HPDE6-E6E7 (cell line): ENCODE measurements around the gene LCN1.

ENCODE experiments used
- DNase-seq: peaks from one replicate; pipeline ENCODE4 v3.0.0; 2011; ENCODE audit warnings: missing footprints; ENCODE audit errors: extremely low spot score

LCN1 gene

GRCh38 chr9:135520916-135521607 is at the start of gene LCN1:
Gene LCN1, plus strand, starts transcription at chr9:135521440. Its CDS starts 58 bp downstream, at chr9:135521498.
- no peak for DNase-seq

GRCh38 chr9:135471791-135472640 is 49.2 kb upstream of the LCN1 start:
- DNase-seq: no peak

DNA sequence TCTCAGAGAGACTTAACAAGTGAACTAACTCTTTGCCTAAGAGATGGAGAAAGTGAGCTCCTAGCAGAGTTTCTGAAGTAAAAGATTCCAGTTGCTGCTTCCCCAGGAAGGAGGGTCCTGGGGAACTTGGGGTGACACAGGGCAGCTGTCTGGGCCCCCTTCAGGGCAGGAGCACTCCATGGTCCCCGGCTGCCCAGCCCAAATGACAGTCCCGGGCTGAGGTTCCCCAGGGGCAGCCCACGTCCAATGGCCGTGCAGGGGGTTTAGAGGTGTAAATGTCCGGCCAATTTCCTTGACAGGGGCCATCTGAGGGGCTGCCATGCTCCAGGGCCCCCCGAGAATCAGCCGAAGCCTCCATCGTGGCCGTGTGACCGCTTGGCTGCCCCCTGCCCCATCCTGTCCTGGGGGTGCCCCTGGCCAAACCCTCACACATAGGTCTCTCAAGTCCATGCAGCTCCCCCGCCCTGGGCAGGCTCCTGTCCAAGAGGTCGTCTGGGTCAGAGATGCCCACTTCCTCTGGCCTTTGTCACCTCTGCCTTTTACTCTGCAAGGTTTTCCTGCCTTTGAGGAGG is 47.2 kb upstream of the LCN1 start:
- no peak for DNase-seq

DNA sequence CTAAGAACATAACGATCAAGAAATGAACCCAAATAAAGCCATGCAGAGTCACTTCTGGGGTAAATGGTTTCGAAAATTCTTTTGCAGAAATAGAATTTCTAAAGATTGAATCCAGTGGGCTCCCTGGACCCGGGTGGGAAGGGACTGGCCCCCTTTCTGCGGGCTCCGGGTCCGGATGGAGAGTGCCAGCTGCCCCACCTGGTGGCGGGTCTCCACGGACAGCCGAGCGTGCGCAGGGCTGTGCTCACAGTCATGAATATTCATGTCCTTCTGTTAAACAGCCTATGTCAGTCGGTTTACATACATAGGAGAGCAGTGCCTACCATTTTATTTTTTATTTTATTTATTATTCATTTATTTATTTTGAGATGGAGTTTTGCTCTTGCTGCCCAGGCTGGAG is 46.3 kb upstream of the LCN1 start:
- DNase-seq: no peak

GRCh38 chr9:135476561-135477355 is 44.5 kb upstream of the LCN1 start:
- DNase-seq: no peak

- DNase-seq: no peak
Observed at GRCh38 chr9:135478191-135478590, 43.0 kb upstream of the LCN1 start.

- DNase-seq: no peak
Observed at GRCh38 chr9:135478829-135479468, 42.3 kb upstream of the LCN1 start.

DNA sequence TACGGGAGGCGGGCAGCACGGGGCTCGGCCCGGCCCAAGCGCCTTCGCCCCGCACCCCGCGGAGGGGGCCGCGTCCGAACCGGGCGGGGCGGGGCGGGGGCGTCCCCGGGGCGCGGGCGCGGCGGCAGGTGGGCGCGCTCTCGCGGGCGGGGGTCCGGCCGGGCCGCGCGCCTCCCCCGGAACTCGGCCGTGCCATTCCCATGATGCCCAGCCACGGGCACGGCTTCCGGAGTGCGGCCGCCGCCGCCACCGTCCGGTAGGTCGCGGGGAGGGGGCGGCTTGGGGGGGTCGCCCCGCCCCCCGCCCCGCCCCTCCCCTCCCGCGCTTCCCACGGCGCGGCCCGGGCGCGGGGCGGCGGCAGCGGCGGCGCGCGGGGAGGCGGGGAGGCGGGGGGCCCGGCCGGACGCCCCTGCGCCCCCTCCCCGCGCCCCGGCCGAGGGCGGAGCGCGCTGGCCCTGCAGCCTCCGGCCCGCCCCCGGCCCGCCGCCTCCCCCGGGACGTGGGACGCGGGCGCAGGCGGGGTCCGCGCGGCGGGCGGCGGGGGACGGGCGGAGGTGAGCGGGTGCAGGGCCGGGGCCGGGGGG is 41.7 kb upstream of the LCN1 start, which contains the start of gene PPP1R26:
PPP1R26 (plus strand) TSS at position 314 of the 584 bp plus-strand sequence. CDS start 4,729 bp downstream, outside the sequence.
- no peak for DNase-seq

- no peak for DNase-seq
Observed at GRCh38 chr9:135480071-135480939, 40.9 kb upstream of the LCN1 start.

GRCh38 chr9:135480940-135481310 is 40.3 kb upstream of the LCN1 start:
- DNase-seq: no peak

- DNase-seq: no peak
Observed at GRCh38 chr9:135482015-135482754, 39.1 kb upstream of the LCN1 start.

GRCh38 chr9:135484460-135485277 is 36.6 kb upstream of the LCN1 start:
- DNase-seq: no peak

GRCh38 chr9:135485385-135485784 is 35.9 kb upstream of the LCN1 start:
- DNase-seq: no peak

DNA sequence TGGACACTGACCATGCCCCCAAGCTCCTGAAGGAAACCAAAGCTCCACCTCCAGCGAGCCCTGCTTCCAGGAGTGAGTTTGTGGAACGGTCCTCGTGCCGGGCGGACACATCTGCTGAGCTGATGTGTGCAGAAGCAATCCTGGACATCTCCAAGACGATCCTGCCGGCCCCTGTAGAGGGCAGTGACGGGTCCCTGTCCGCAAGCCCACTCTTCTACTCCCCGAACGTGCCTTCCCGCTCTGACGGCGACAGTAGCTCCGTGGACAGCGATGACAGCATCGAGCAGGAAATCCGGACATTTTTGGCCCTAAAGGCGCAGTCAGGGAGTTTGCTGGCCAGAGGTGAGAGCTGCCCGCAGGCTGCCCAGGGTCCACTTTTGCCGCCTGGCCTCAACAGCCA is 35.4 kb upstream of the LCN1 start:
- no peak for DNase-seq

DNA sequence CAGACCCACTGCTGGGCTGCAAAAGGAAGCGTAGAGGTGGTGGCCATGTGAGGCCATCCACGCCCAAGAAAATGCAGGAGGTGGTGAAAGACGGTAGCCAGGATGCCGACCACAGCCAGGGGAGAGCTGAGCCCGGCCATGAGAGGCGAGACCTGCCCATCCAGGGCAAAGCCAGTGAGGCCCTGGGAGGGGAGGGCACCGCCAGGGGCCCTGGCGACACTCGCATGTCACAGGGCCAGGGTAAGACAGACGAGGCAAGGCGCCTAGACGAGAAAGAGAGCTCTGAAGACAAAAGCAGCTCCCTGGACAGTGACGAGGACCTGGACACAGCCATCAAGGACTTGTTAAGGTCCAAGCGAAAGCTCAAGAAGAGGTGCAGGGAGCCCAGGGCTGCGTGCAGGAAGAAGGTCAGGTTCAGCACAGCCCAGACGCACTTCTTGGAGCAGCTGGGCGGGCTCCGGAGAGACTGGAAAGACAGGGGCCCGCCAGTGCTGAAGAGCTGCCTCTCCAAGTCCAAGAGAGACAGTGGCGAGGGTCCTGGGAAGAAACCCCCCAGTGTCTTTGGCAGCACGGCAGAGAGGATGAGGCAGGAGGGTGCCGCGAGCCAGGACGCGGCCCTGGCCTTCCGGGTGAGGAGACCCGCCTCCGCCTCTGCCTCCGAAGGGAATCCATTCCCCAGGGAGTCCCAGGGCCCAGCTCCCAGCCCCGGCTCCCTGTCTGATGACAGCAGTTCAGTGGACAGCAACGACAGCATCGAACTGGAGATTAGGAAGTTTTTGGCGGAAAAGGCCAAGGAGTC is 34.8 kb upstream of the LCN1 start:
- no peak for DNase-seq

- DNase-seq: no peak
Observed at GRCh38 chr9:135487281-135488012, 33.8 kb upstream of the LCN1 start.

DNA sequence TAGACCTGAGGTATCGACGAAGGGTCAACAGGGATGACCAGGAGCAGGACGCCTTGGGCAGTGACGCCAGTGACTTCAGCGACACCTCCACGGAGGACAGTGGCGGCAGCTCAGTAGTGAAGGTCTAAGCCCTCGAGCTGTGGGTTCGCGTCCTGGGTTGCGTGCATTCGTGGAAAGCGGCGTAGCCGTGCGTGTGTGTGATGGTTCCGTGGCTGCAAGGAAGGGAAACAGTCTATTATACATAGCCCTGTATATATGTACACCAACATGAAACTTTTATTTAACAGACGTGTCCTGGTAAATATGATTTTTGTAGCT is 33.3 kb upstream of the LCN1 start:
- DNase-seq: no peak
